ENCODE results near the gene NDUFC1.
"Not testable (repeated sequence)": the region's sequence is repeated elsewhere in the genome, so short reads cannot be mapped to it uniquely, and the experiment has no call there.

Gene NDUFC1

DNA sequence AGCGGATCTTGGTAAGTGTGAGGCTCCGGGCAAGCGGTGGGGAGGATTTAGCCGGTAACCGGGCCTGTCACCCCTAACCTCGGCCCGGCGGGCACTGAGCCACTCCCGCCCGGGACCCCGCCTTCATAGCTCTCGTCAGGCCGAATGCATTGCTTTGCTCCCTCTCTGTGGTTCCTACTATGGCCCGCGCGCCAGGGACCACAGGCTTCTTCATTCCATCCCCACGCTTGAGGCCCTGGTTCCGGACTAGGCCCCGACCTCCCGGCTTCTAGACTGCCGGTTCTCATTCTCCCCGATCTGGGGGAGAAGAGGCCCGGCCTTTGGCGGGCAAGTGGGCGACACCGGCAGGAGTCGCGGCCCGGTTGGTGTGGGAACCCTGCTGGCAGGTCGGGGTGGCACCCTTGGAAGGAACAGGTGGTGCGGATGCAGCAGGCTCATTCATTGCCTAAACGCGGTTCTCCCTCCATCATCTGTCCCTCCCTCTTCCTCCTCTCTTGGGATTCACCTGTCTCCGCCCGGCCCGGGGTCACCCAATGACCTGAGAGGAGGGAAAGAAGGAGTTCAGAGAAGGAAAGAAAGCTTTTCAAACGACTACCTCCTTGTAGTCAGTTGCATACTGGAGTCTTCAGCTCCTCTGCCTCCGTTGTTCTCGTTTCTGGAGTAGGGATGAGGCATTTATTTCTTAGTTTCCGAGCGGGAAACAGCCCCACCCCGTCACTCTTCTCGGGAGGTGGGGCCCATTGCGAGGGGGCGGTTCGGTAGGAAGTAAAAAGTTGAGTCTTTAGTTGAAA is at the start of gene NDUFC1:
Gene NDUFC1, minus strand, starts transcription at position 657 of the 791 bp plus-strand sequence. CDS start 6,679 bp downstream, outside the sequence.
- Mint-ChIP-seq H3K4me1 (peaks cover 60% of the 10 kb centered on the region), H3K27ac (peak within 1 kb of the TSS; percentile 98), H3K4me3 (peak within 1 kb of the TSS; percentile 92), H3K9me3 (no peaks in the 10 kb centered on the region), H3K27me3 (no peaks in the 10 kb centered on the region)
- DNase-seq = peak; percentile 75 to 80
- peak; percentile 65 for ATAC-seq

DNA sequence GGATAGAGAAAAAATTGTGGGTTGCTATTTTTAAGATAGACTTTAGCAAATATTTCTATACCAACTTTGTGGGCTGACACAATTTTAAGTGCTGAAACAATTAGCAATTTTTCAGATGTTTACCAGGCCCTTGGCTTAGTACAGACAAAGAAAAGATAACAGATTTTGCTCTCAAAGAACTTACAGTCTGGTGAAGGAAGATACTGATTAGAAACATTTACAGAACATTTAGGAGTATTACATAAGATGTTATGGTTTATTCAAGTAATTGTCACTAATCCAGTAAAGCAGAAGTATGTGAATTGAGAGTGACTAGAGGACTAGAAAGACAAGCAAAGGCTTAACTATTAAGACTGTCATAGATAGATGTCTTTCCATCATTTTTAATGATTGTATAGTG is 35.3 kb upstream of the NDUFC1 start:
- Mint-ChIP-seq H3K4me1 (peaks cover 5% of the 10 kb centered on the region), H3K9me3 (no peaks in the 10 kb centered on the region)

DNA sequence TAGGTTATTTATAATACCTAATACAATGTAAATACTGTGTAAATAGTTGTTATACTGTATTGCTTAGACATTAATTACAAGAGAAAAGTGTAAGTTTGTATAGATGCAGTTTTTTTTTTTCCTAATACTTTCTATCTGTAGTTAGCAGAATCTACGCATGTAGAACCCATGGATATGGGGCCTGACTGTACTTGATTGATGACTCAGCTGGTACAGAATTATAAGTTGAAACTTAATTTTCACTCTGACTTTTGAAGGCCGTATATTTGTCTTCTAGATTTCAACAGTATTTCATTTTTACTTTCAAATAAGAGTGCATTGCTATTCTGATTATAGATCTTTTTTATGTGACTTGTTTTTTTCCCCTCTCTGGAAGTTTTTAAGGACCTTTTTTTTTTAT is 30.8 kb upstream of the NDUFC1 start:
- no peak overlapping the region for H3K4me3 Mint-ChIP-seq
- no peaks in the 10 kb centered on the region for H3K27me3 Mint-ChIP-seq
- DNase-seq = no peak
- no peak for ATAC-seq
- H3K4me1 Mint-ChIP-seq = peaks cover 36% of the 10 kb centered on the region
- no peak overlapping the region for H3K27ac Mint-ChIP-seq
- H3K9me3 Mint-ChIP-seq = no peaks in the 10 kb centered on the region

More for the DNA sequence above, 35.3 kb upstream of the NDUFC1 start:
- H3K27me3 Mint-ChIP-seq = no peaks in the 10 kb centered on the region
- peak overlapping the region; percentile 9 to 65 for H3K27ac Mint-ChIP-seq
- ATAC-seq (no peak), DNase-seq (no peak)
- no peak overlapping the region for H3K4me3 Mint-ChIP-seq

DNA sequence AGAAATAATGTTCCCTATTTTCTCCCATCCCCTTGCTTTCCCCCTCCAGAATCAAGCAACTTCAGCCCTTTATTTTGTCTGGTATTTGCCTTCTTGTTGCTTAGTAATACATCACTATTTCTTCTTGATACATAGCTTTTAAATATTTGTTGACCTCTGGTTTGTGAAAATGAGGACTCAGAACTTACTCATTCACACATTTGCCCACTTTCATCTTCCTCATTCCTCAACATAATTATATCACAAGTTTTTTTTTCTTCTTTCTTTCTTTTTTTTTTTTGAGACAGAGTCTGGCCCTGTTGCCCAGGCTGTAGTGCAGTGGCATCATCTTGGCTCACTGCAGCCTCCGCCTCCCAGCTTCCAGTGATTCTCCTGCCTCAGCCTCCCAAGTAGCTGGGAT is 28.9 kb upstream of the NDUFC1 start:
- peaks cover 36% of the 10 kb centered on the region for H3K4me1 Mint-ChIP-seq
- no peaks in the 10 kb centered on the region for H3K27me3 Mint-ChIP-seq
- peak overlapping the region in 1 of 2 donors; percentile 60 for H3K4me3 Mint-ChIP-seq
- ATAC-seq (peak; percentile 56), DNase-seq (no peak)
- H3K9me3 Mint-ChIP-seq = no peaks in the 10 kb centered on the region
- H3K27ac Mint-ChIP-seq = peak overlapping the region; percentile 92 to 95

DNA sequence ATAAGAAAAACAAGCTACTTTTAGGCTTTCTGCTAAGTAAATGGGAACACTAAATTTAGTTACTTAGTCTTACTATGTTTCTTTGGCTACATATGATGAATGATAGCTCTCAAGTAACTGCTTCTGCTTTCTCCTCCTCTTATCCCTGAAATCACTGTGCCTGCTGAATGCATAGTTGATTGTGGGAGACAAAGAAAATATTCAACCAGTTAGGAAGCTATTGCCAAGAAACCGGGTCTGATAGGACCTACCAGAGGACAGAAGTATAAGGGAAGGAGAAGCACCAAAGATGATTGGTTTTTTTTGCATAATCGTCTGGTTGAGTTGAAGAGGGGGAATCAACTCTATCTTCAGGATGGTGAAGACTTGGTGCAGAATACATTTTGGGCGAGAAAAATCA is 28.0 kb upstream of the NDUFC1 start:
- no peak for ATAC-seq
- no peak for DNase-seq
- no peaks in the 10 kb centered on the region for H3K27me3 Mint-ChIP-seq
- peaks cover 36% of the 10 kb centered on the region for H3K4me1 Mint-ChIP-seq
- H3K27ac Mint-ChIP-seq = peak overlapping the region in 1 of 2 donors; percentile 67
- H3K4me3 Mint-ChIP-seq = no peak overlapping the region
- H3K9me3 Mint-ChIP-seq = no peaks in the 10 kb centered on the region

DNA sequence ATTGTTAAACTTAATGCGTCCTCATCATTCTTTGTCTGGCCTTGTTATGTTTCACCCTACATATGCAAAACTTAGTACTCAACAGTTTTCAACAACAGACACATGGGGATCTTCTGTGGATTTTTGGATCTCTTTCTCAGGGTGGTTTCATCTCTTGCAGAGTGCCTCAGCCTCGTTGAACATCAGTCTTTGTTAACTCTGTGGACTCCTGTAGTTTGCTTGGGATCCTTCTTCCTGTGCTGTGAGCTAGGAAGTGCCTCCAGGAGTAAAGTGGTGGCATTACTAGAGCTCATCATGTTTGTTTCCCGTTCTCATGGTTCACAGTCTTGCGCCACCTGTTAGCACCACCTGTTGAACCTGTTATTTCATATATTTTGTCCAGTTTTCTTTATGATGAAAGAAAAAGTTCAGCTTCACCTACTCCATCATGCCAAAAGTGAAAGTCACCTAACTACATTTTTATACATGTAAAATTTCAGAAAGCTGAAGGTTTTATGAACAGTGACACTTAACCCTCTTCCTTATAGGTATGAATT is 27.5 kb upstream of the NDUFC1 start:
- peaks cover 39% of the 10 kb centered on the region for H3K4me1 Mint-ChIP-seq
- H3K9me3 Mint-ChIP-seq = no peaks in the 10 kb centered on the region
- ATAC-seq = no peak
- peak overlapping the region in 1 of 2 donors; percentile 1 for H3K27ac Mint-ChIP-seq
- no peak overlapping the region for H3K4me3 Mint-ChIP-seq
- no peak for DNase-seq
- H3K27me3 Mint-ChIP-seq = no peaks in the 10 kb centered on the region

DNA sequence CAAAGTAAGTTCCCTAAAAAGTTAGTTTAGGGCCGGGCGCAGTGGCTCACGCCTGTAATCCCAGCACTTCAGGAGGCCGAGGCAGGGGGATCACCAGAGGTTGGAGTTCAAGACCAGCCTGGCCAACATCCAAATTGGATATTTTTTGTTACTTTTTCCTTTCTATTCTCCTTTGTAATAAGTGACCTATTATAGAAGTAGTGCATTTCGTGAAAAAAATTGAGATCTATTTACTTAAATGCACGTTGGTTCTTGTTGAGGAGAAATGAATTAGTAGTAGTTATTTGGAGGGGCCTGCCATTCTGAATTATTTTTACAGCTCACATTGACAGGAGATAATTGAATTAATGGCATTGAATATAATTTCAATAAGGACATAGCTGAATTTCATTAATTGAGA is 22.3 kb upstream of the NDUFC1 start:
- Mint-ChIP-seq H3K4me1 (peaks cover 52% of the 10 kb centered on the region), H3K27ac (no peak overlapping the region), H3K27me3 (no peaks in the 10 kb centered on the region), H3K4me3 (no peak overlapping the region), H3K9me3 (peaks cover 0 to 8% of the 10 kb centered on the region in 2 donors)
- no peak for ATAC-seq
- no peak for DNase-seq

DNA sequence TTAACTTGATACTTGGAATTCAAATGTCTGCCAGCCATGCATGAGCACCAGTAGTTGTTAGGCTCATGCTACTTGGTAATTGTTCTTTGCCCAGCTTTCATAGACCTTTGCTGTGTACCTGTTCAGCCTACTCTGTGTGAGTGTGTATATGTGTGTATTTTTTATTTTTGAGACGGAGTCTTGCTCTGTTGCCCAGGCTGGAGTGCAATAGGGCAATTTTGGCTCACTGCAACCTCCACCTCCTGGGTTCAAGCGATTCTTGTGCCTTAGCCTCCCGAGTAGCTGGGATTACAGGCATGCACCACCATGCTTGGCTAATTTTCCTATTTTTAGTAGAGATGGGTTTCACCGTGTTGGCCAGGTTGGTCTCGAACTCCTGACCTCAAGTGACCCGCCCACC is 20.3 kb upstream of the NDUFC1 start:
- H3K27me3 Mint-ChIP-seq, ATAC-seq, H3K9me3 Mint-ChIP-seq, H3K4me3 Mint-ChIP-seq, H3K27ac Mint-ChIP-seq, DNase-seq: not testable (repeated sequence)
- peaks cover 52% of the 10 kb centered on the region for H3K4me1 Mint-ChIP-seq

DNA sequence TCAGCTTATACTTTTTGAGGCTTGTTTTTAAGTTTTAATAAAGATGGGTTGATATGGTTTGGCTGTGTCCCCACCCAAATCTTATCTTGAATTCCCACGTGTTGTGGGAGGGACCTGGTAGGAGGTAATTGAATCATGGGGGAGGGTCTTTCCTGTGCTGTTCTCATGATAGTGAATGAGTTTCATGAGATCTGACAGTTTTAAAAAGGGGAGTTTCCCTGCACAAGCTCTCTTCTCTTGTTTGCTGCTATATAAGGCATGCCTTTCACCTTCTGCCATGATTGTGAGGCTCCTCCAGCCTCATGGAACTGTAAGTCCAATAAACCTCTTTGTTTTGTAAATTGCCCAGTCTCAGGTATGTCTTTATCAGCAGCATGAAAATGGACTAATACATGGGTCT is 19.8 kb upstream of the NDUFC1 start:
- not testable (repeated sequence) for H3K9me3 Mint-ChIP-seq, ATAC-seq, H3K27ac Mint-ChIP-seq, H3K27me3 Mint-ChIP-seq, H3K4me3 Mint-ChIP-seq, DNase-seq
- H3K4me1 Mint-ChIP-seq = peaks cover 56% of the 10 kb centered on the region

DNA sequence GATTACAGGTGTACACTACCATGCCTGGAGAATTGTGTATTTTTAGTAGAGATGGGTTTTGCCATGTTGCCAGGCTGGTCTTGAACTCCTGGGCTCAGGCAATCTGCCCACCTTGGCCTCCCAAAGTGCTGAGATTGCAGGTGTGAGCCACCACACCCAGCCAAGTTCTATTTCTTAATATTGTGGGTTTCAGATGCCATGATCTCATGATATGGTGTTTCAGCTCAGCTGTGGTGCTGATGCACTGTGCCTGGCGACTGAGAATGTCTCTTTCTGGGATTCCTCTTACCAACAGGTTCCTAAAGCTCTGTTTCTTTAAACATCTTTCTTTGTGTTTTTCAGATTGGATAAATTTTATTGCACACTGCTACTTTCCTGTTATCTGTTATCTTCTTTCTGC is 17.3 kb upstream of the NDUFC1 start:
- peaks cover 0 to 8% of the 10 kb centered on the region in 2 donors for H3K9me3 Mint-ChIP-seq
- ATAC-seq = no peak
- H3K4me3 Mint-ChIP-seq = no peak overlapping the region
- H3K27ac Mint-ChIP-seq = no peak overlapping the region
- no peak for DNase-seq
- no peaks in the 10 kb centered on the region for H3K27me3 Mint-ChIP-seq
- peaks cover 76% of the 10 kb centered on the region for H3K4me1 Mint-ChIP-seq

DNA sequence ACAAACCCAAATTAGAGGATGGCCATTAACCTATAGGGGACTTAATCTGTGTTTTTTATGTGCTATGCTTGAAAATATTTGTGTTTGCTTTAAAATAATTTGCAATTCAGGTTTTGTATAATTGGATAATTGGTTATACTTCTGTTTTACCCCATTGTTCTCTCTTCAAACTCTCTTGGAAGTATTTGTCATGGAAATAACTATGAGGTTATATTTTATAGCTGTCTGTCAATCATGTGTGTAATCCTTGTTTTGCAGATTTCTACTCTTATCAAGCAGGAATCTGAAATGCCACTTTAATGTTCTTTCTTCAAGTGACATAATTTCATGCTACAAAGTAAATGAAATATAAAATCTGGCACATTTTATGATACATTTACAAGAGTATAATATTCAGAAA is 15.4 kb upstream of the NDUFC1 start:
- peaks cover 0 to 8% of the 10 kb centered on the region in 2 donors for H3K9me3 Mint-ChIP-seq
- H3K27ac Mint-ChIP-seq = no peak overlapping the region
- H3K4me1 Mint-ChIP-seq = peaks cover 76% of the 10 kb centered on the region
- no peak overlapping the region for H3K4me3 Mint-ChIP-seq
- DNase-seq = no peak
- H3K27me3 Mint-ChIP-seq = no peaks in the 10 kb centered on the region
- ATAC-seq = no peak

DNA sequence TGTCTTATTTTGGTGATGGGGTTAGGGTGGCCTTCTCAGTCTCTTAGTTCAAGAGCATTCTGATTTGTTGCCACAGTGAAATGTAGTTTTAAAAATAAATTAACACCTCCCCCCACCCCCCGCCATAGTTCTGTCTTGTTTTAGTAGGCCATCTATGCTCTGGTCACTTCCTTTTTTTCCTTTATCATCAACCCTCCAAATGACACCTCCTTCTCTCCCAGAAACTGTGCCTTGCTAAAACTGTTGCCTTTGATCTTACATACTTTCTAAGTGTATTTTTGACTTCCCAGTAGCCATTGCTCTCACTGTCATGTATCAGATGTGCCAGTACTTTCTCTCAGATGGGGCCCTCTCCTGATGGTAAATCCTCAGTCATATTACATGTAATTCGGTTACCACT is 14.5 kb upstream of the NDUFC1 start:
- H3K4me1 Mint-ChIP-seq = peaks cover 76% of the 10 kb centered on the region
- no peaks in the 10 kb centered on the region for H3K27me3 Mint-ChIP-seq
- H3K27ac Mint-ChIP-seq = peak overlapping the region; percentile 5 to 73
- peak overlapping the region in 1 of 2 donors; percentile 3 for H3K4me3 Mint-ChIP-seq
- no peak for ATAC-seq
- no peak for DNase-seq
- peaks cover 0 to 1% of the 10 kb centered on the region in 2 donors for H3K9me3 Mint-ChIP-seq

DNA sequence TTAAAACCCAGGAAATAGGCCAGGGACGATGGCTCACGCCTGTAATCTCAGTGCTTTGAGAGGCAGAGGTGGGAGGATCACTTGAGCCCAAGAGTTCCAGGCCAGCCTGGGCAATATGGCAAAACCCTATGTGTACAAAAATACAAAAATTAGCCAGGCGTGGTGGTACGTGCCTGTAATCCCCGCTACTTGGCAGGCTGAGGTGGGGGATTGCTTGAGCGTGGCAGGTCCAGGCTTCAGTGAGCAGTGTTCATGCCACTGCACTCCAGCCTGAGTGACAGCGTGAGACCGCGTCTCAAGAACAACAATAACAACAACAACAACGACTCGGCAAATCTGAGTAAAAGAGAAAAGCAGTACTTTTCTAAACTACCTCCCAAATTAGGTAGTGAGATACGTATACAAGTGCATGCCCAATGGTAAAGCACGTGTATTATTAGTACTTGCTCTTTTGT is 13.0 kb upstream of the NDUFC1 start:
- H3K9me3 Mint-ChIP-seq = no peaks in the 10 kb centered on the region
- H3K27me3 Mint-ChIP-seq = no peaks in the 10 kb centered on the region
- no peak for ATAC-seq
- peaks cover 75% of the 10 kb centered on the region for H3K4me1 Mint-ChIP-seq
- H3K4me3 Mint-ChIP-seq = peak overlapping the region in 1 of 2 donors; percentile 18
- DNase-seq = no peak
- H3K27ac Mint-ChIP-seq = peak overlapping the region in 1 of 2 donors; percentile 63

DNA sequence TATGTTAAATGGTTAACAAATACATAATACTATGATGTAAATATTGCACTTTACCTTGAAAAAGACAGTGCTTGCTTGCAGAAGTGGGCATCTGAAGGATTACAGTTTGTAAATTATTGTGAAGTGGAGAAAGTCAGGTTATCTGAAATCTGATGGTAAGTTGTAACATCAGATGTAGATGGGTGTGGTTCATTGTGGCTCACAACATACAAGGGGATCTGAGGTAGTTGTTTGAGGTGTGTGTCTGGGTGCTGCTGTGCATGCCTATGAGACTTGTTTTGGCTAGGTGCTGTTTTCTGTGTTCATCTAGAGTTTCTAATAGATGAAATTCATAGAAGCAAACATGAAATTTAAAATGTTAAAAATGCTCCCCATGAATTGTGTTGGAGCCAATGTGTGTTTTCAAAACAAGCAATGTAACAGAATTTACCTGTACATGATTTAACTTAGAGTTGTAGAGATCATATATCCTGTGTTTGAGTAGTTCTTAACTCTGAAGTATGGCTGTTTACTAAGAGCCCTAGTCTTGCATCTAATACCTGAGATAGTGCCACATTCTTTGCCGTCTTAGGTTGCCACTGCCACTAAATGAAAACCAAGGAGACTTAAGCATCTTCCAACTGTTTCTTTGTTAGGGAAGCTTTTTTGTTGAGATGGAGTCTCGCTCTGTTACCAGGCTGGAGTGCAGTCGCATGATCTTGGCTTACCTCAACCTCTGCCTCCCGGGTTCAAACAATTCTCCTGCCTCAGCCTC is 11.9 kb upstream of the NDUFC1 start:
- H3K27ac Mint-ChIP-seq = peak overlapping the region in 1 of 2 donors; percentile 12
- H3K27me3 Mint-ChIP-seq = no peaks in the 10 kb centered on the region
- ATAC-seq (no peak), DNase-seq (no peak)
- H3K9me3 Mint-ChIP-seq = no peaks in the 10 kb centered on the region
- H3K4me1 Mint-ChIP-seq = peaks cover 69% of the 10 kb centered on the region
- no peak overlapping the region for H3K4me3 Mint-ChIP-seq

DNA sequence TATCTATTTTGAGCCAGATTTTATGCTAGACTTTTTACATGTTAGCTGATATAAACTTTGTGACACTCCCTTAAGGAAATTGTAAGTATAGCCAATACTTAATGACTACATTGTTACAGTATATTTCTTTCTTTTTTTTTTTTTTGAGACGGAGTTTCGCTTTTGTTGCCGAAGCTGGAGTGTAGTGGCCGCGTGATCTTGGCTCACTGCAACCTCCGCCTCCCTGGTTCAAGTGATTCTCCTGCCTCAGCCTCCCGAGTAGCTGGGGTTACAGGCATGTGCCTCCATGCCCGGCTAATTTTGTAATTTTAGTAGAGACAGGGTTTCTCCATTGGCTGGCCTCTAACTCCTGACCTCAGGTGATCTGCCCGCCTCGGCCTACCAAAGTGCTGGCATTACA is 11.1 kb upstream of the NDUFC1 start:
- not testable (repeated sequence) for H3K9me3 Mint-ChIP-seq, DNase-seq, ATAC-seq, H3K4me3 Mint-ChIP-seq, H3K27ac Mint-ChIP-seq, H3K27me3 Mint-ChIP-seq
- H3K4me1 Mint-ChIP-seq = peaks cover 72% of the 10 kb centered on the region

Measured in stimulated activated naive CD8-positive, alpha-beta T cell treated with anti-CD3 and anti-CD28 coated beads, Interleukin-15, amount 100 ng/mL, for 72 hours (primary cell).